NCI-H446 (cell line): ENCODE data around the gene JUND.
"Not testable (repeated sequence)": the region's sequence is repeated elsewhere in the genome, so short reads cannot be mapped to it uniquely, and the experiment has no call there.

Source experiments
- DNase-seq, 2 experiments: peaks; one replicate each; lab custom pipeline; 2025; lab: John Stamatoyannopoulos, UW

The JUND gene

GRCh38 chr19:18281082-18282020 lies at the start of gene JUND:
JUND (minus strand) TSS chr19:18281622; CDS start chr19:18281484, 138 bp downstream.
- peak; percentile 96 to 99 for DNase-seq

DNA sequence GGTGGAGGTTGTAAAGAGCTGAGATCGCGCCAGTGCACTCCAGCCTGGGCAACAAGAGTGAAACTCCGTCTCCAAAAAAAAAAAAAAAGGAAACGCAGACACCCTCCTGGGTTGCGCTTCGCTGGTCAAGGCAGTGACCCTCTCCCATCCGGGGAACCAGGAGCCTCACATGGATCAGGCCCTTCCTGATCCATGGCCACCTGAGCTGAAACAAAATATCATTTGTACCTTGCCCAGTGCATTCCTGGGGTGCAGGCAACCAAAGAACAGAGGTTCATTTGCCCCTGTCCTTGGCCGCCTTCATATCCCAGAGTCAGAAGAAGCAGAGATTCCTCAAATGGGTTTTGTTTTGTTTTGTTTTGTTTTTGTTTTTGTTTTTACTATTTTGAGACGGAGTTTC lies 49.4 kb upstream of the JUND start:
- DNase-seq: no peak

- no peak for DNase-seq
Observed at GRCh38 chr19:18329035-18329376, 47.6 kb upstream of the JUND start.

DNA sequence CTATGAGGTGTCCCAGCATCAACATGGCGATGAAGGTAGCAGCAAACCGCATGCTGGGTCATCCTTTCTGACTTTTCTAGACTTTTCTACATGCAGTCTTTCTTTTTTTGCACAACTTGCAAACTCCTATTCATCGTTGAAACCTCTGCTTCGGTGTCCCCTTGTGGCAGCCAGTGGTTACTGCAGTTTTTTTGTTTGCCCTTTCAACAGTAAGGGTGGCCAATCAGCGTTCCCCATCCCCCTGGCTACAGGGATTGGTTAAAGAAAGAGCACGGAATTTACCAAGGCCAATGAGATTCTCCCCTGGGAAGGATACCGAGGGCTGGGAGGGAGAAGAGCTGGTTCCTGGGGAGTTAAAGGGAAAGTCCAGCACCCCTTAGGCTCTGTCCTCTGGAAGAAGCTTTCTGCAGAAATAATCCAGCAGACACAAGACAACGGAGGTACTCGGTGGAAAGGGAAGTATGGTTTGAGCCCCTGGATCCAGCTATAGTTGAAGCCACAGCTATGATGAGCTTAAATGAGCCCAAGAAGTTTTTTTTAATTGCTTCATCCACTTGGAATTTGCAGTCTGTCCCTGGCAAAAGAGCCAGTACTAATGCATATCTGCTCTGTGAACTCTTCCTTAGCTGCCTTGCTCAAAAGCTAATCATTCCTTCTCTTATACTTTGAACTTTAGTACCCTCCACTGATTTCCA lies 47.1 kb upstream of the JUND start:
- DNase-seq: peak; percentile 97 to 98

DNA sequence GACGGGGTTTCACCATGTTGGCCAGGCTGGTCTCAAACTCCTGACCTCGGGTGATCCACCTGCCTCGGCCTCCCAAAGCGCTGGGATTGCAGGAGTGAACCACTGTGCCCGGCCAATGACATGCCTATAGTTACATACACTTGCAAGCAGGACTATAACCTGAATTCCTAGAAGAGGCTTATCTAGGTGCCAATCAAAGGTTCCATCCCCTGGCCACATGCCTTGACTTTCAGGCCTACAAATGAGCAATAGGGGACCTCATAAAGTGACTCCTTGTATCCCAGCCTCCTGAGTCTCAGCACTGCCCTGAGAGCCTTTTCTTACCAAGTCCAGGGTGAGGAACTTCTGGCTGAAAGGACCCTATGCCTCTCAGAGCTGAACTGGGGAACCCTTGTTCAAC lies 45.4 kb upstream of the JUND start:
- no peak for DNase-seq

- DNase-seq: not testable (repeated sequence)
Observed at GRCh38 chr19:18324373-18324731, 42.9 kb upstream of the JUND start.

GRCh38 chr19:18322759-18323460 lies 41.5 kb upstream of the JUND start, which contains the start of gene LSM4:
LSM4 (minus strand) TSS chr19:18323076; CDS start chr19:18323020, 56 bp downstream.
- peak; percentile 96 to 99 for DNase-seq

GRCh38 chr19:18322318-18322758 lies 40.9 kb upstream of the JUND start:
- no peak for DNase-seq

DNA sequence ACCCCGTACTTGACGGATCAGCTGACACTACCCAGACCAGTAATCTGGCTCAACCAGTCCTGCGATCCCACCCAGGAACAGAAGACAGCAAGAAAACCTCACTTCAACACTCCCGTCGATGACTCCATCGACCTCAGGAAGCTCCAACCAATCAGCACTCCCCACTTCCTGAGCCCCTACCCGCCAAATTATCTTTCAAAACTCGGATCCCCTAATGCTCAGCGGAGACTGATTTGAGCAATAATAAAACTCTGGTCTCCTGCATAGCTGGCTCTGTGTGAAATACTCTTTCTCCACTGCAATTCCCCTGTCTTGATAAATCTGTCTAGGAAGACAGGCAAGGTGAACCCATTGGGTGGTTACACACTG lies 40.3 kb upstream of the JUND start:
- DNase-seq: no peak

GRCh38 chr19:18320865-18321733 lies 39.7 kb upstream of the JUND start:
- DNase-seq: no peak

- no peak for DNase-seq
Observed at GRCh38 chr19:18319591-18320135, 38.2 kb upstream of the JUND start.

DNA sequence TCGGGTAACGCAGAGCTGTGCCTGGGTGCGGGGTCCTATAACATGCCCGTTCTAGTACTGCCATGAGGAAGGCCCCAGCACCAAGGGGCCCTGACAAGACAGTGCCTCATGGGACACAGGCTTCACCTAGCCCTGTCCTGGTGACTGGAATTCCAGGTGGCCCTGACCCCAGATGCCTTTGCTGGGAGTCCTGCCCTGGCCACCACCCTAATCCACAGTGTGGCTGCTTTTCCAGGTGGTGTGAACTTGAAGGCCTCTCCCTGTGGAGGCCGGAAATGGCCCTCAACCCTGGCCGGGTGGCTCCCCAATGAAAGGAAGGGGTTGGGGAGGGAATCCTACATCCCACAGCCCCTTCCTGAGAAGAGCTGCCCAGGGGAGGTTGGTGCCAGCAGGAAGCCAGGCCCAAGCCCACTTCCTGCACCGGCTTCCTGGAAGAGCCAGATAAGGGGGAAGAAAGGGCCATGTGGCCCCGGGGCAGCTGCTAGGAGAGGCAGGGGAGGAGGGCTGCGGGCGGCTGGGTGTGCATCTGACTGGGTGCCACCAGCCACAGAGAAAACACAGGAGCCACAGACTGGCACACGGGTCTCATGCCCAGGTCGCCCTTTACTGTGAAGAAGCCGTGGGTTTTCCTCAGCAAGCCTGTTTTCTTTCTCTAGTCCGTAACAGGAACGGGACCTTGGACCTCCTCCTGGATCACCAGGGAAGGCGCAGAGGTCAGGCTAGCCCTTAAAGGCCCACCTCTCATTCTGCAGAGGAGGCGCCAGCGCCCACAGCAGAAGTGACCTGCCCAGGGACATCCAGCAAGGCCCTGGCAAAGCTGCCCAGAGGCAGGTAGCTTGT lies 36.8 kb upstream of the JUND start:
- no peak for DNase-seq

DNA sequence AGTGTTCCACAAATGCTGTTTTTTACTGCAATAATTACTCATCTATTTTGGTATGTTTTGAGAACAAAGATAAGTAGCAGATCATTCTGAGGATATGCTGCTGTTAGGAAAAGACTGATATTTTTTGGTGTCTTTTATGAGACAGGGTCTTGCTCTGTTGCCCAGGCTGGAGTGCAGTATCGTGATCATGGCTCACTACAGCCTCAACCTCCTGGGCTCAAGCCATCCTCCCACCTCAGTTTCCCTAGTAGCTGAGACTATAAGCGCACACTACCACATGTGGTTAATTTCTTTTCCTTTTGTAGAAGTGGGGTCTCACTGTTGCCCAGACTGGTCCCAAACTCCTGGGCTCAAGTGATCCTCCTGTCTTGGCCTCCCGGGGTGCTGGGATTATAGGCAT lies 32.0 kb upstream of the JUND start:
- no peak for DNase-seq

DNA sequence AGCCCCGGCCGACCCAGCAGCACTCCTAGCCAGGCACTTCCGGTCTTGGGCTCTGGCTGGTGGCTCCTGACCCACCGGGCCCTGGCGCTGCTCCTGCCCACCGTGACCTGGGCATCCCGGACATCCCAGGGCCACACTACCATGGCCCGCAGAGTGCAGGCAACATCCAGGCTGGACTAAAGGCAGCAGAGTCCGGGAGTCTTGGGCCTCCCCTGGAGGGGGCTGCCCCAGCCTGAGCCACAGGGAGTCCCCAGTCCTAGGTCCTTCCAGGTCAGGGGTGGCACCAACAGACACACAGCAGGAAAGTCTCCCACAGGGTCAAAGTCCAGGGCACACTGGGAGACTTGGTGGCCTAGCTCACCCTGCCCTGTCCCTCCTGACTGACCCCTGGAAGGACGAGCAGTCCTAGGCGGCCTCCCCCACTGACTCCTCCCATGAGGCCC lies 30.7 kb upstream of the JUND start:
- DNase-seq: no peak

DNA sequence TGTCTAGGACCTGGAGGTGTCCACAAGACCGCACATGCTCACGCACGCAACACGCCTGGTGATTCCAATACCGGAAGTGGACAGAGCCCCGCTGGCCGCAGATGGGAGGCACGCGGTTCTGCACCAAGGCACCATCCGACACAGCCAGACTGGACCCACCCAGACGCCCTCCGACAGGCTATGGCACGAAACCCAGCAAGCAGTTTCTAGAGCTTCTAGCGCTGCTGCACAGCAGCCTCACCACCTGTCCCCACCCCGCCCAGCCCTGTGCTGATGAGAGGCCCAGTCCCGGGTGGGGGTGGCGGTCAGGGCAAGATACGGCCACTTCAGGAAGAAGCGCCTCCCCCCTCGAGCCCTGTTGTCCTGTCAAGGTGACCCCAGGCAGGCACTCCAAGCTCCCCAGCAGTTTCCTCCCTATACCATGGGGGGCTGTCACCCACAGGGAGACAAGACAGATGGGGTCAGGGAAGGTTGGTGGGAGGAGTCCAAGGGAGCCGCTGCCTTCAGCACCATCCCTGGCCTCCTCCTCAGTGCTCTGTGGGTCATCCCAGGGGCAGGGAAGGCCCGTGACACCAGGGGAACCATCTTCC lies 30.2 kb upstream of the JUND start:
- no peak for DNase-seq

GRCh38 chr19:18310966-18311365 lies 29.5 kb upstream of the JUND start:
- DNase-seq: no peak

DNA sequence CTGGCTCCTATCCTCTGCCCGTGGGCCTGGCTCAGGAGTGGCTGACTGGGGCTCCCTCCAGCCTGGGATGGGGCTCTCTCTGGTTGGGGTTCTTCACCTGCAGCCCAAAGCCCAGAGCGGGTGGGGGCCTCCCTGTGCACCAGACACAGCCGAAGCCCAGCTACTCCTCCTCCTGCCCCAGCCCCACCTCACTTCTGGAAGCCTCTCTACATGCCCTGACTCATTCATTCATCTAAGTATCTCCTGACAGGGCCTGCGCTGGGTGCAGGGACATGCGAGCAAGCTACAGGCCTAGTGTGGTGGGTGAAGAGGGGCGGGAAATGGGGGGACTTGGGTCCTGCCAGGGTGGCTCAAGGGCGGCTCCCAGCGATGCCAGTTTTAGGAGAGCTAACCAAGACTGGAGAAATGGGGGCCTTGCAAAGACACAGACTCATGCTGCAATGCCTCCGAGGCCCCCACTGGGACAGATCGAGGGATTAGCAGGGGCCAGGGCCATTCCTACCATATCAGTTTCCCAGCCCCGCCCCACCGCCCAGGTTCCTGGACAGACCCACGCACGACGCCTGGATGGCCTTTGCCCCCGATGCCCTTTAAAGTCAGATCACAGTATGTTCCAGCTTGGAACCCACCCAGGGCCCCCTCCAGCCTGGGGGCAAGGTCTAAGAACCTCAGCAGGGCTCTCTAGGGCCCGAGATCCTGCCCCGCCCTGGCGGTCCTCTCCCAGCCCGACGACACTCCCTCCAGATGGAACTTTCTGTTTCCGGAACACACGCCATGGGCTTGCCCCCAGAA lies 28.9 kb upstream of the JUND start:
- DNase-seq: no peak

DNA sequence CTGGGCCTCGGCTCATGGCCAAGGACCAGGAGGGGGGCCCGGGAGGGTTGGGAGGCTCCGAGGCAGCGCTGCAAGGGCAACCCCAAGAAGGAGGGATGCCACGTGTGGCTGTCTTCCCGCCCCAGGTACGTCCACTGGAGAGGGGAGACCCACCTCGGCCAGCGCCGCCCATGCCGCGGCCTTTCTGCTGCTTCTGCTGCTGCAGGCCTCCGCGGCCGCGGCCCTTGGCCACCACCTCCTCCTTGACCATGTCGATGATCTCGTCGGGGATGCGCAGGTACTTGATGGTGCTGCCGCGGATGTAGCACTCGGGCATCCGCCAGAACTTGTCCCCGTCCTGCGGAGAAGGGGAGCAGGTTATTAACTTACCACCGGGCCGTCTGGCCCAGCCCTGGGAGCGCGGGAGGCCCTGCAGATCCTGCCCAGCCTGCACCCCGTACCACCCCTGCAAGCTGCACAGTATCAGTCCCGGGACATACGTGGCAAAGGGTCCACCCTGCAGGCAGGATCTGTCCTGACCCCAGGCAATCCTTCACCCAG lies 28.2 kb upstream of the JUND start:
- DNase-seq: no peak

GRCh38 chr19:18308948-18309325 lies 27.5 kb upstream of the JUND start:
- DNase-seq: no peak
